ENCODE measurements around the gene HOXA3. TPM values are rescaled to one million over a fixed set of nuclear protein-coding genes. Genes with fewer than 3 reads are reported as not detected.

The HOXA3 gene
- total and polyA plus RNA-seq, 10 donors: 0.51 to 6.1 (median 1.7) TPM

- Histone ChIP-seq H3K27ac (no peak overlapping the region), H3K4me1 (peaks cover 15 to 68% (median 57%) of the 10 kb centered on the region in 6 donors), H3K9me3 (no peaks in the 10 kb centered on the region), H3K4me3 (no peak overlapping the region), H3K27me3 (replicated peaks in 1 of 7) (peaks cover 39 to 100% (median 96%) of the 10 kb centered on the region in 7 donors), H3K36me3 (no peaks in the 10 kb centered on the region)
- DNase-seq: no peak
- 21 to 29% (median 22%) methylated on average over 18 of the region's 18 CpGs for WGBS, 5 donors
- no peak for TF ChIP-seq CTCF (IDR thresholded peaks at IDR 0.05 in 8 of 11, conservative IDR thresholded peaks at IDR 0.05 in 3 of 11)
- no peak for TF ChIP-seq POLR2AphosphoS5 (IDR thresholded peaks at IDR 0.05)
- TF ChIP-seq POLR2A (IDR thresholded peaks at IDR 0.05): no peak
- intact Hi-C loops (cut with DNase I; ENCODE audit: low total_unique reads): loop anchor here (10.0 kb wide), 4 partner anchors 587 to 897 kb away; no protein-coding TSS in a partner anchor
Measured at GRCh38 chr7:27197137-27198042, 45.0 kb upstream of the HOXA3 start.

- peaks cover 15 to 68% (median 54%) of the 10 kb centered on the region in 6 donors for H3K4me1 ChIP-seq
- TF ChIP-seq CTCF (IDR thresholded peaks at IDR 0.05 in 8 of 11, conservative IDR thresholded peaks at IDR 0.05 in 3 of 11) (peak; percentile 22 to 79 (median 65)), POLR2AphosphoS5 (IDR thresholded peaks at IDR 0.05) (peak in 1 of 3 donors; percentile 29), POLR2A (IDR thresholded peaks at IDR 0.05) (no peak)
- no peak overlapping the region for H3K4me3 ChIP-seq
- H3K9me3 ChIP-seq: no peaks in the 10 kb centered on the region
- 2 to 3% (median 3%) methylated on average over 6 of the region's 6 CpGs for WGBS, 5 donors
- H3K36me3 ChIP-seq: no peaks in the 10 kb centered on the region
- H3K27ac ChIP-seq: no peak overlapping the region
- intact Hi-C loops (cut with DNase I; ENCODE audit: low total_unique reads): loop anchor here (10.0 kb wide), 4 partner anchors 588 to 898 kb away; no protein-coding TSS in a partner anchor
- peak; percentile 91 for DNase-seq
- peaks cover 42 to 100% (median 96%) of the 10 kb centered on the region in 7 donors for H3K27me3 ChIP-seq (replicated peaks in 1 of 7)
Measured at GRCh38 chr7:27196287-27196767, 43.9 kb upstream of the HOXA3 start.

GRCh38 chr7:27194686-27195379 lies 42.5 kb upstream of the HOXA3 start:
- no peaks in the 10 kb centered on the region for H3K36me3 ChIP-seq
- intact Hi-C loops (cut with DNase I; ENCODE audit: low total_unique reads): loop anchor here (10.0 kb wide), 4 partner anchors 590 to 900 kb away; no protein-coding TSS in a partner anchor
- no peaks in the 10 kb centered on the region for H3K9me3 ChIP-seq
- H3K27me3 ChIP-seq (replicated peaks in 1 of 7): peaks cover 37 to 100% (median 96%) of the 10 kb centered on the region in 7 donors
- H3K27ac ChIP-seq: no peak overlapping the region
- no peak for DNase-seq
- WGBS, 5 donors: 28 to 44% (median 30%) methylated on average over 9 of the region's 9 CpGs
- no peak overlapping the region for H3K4me3 ChIP-seq
- H3K4me1 ChIP-seq: peaks cover 7 to 53% (median 41%) of the 10 kb centered on the region in 6 donors
- TF ChIP-seq POLR2AphosphoS5 (IDR thresholded peaks at IDR 0.05): no peak
- TF ChIP-seq CTCF (IDR thresholded peaks at IDR 0.05 in 8 of 11, conservative IDR thresholded peaks at IDR 0.05 in 3 of 11): no peak
- no peak for TF ChIP-seq POLR2A (IDR thresholded peaks at IDR 0.05)

Data from spleen (tissue), 11 donors.